RCC 7860 (cell line): ENCODE results near the gene ADGRD2.

ENCODE experiments used
- DNase-seq: peaks from one replicate; pipeline ENCODE4 v3.0.0-alpha.2; 2015; ENCODE audit warnings: low spot score
- FAIRE-seq: peaks from 2 replicates; lab custom pipeline; 2012; peaks lifted over from hg19 to GRCh38; lab: Jason Lieb, UNC

The ADGRD2 gene

DNA sequence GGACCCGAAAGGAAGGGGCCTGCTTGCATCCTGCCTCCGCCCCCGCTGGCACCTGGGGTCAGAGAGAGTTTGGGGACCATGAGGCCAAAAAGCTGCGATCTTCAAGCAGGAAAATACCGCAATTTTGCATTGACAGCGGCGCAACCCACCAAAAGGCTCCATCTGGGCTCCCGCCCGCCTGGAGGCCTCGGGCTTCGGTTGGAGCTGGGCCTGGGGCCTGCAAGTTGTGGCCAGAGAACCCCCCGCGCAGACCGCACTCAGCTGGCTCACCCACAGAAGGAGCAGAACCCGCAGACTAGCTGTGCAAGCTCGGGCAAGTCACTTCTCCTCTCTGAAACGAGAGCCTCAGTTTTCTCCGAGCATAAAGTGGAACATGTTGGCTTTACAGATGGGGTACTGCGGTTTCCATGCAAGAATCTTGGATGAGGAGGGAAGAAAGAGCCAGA is 55.7 kb downstream of the ADGRD2 start:
- DNase-seq: no peak
- FAIRE-seq: no peak

DNA sequence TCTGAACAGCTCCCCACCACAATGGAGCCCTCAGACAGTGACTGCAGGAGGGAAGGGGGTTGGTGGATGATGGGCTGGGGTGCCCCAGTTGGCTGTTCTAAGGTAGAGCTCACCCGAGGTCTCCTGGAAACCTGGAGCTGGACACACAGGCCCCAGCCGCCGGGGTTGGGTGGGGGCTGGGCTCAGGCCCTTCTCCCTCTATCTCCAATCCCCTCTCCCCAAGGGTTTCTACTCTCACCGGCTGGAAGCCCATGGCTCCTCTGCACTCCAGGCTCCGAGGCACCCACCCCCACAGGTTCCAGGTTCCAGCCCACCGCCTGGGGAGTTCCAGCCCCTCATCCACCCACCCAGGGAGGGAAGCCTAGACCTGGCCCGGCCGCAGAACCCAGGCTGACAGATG is 56.2 kb downstream of the ADGRD2 start:
- DNase-seq: no peak
- FAIRE-seq: no peak

DNA sequence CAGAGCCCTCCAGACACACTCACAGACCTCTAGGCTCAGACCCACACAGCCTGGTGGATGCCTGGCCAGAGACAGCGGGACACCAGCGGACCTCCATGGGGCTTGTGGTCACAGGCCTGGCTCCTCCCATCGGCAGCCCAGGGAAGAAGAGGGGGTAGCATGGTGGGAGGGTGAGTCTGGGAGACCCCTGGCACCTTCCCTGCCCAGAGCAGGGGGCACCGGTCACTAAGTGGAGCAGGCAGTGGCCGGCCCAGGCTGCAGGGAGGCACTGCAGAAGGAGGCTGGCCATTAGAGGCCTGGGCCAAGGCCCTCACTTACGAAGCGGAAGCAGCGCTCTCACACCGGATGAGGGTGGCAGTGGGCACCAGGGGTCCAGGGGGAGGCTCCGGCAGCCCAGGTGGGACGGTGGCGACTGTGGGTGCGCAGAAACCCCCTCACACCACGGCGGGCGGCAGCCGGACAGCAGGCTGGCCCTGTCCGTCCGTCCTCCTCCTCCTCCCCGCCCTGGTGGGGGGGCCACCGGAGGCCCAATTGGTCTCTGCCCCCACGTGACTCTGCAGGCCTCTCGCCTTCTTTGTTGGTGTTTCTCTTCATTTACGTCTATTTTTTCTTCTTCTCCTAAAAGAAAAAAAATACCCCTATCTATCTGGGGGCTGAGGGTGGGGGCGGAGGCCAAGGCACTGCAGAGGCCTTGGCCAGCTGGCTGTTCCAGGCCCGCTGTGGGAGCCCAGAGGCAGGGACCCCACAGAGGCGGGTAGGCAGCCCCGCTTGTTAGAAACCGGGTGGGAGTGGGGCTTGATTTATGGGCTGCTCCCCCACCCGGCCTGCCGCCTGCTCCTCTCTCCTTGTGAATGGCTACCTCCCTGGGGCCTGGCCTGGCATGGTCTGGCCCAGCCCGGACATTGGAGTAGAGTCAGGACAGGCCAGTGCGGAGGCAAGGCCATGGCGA is 57.0 kb downstream of the ADGRD2 start, which contains the start of gene NR5A1:
Gene NR5A1 (minus strand): TSS at position 469 of the 949 bp plus-strand sequence. CDS start 4,004 bp downstream, outside the sequence.
- FAIRE-seq (no peak), DNase-seq (no peak)

GRCh38 chr9:124507880-124508423 is 57.7 kb downstream of the ADGRD2 start:
- FAIRE-seq (no peak), DNase-seq (no peak)

GRCh38 chr9:124510650-124511425 is 60.6 kb downstream of the ADGRD2 start:
- FAIRE-seq: no peak

DNA sequence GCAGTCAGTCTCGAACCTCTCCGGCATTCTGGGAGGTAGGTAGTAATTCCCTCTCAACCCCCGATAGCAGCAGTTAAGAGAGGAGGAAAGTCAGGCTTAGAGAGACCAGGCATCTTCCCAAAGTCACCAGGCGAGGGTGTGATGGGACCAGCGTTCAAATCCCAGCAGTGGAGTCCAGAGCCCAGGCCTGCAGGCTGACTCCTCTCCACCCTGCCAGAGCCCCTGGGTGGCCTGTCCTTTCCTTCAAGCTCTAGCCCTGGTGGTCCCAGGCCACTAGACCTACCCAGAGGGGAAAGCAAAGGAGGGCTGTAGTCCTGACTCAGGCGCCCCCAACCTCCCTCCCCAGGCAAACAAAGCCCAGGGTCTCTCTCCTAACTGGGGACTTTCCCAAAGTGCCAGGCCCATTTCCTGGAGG is 61.2 kb downstream of the ADGRD2 start:
- DNase-seq (no peak), FAIRE-seq (no peak)

More at GRCh38 chr9:124510650-124511425, 60.6 kb downstream of the ADGRD2 start:
- no peak for DNase-seq

- no peak for FAIRE-seq
- DNase-seq: no peak
These were observed 61.9 kb downstream of the ADGRD2 start for GRCh38 chr9:124511891-124512805.

DNA sequence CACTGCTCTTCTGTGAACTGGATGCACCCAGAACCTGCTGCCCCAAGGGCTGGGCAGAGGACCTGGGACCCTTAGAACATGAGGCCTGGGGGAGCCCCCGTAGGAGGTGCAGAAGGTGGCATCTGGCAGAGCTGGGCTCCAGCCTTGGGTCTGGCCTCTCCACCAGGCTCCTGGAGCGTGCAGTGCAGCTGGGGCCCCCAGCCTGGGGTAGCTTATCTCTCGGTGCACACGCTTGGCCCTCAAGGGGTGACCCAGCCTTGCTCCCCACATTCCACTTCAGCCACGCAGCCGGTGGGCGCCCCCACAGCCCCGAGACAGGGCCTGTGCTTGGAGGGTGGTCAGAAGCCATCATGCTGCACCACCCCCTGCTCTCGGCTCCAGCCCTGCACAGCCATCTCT is 62.6 kb downstream of the ADGRD2 start:
- DNase-seq (no peak), FAIRE-seq (no peak)

DNA sequence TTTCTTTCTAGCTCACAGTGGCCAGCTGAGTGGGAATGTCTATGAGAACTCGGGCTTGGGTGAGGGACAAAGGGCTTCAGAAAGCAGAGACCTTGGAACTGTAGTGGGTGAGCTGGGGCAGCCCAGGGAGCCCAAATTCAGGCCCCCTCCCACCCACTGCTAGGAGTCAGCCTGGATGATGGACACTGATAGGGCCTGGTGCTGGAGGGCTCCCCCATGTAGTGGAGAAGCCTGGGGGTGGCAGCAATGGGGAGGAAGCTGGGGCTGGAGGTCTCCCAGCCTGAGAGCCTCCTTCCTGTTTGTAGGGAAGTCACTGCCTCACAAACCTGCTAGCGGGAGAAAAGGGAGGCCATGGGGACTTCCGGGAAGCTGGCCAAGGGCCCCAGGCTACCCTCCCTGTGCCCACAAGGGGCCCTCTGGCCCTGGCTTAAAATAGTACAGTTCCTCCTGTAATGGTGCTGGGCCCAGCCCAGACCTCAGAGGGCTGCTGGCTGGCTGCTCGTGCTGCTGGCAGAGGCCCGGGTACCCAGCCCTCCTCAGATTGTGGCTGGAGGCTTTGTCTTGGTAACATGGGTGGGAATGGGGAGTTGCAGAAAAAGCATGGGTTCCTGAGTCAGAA is 63.2 kb downstream of the ADGRD2 start:
- FAIRE-seq (no peak), DNase-seq (no peak)

GRCh38 chr9:124514125-124514524 is 63.9 kb downstream of the ADGRD2 start:
- no peak for DNase-seq
- FAIRE-seq: no peak

GRCh38 chr9:124514874-124515273 is 64.6 kb downstream of the ADGRD2 start:
- DNase-seq (no peak), FAIRE-seq (no peak)

DNA sequence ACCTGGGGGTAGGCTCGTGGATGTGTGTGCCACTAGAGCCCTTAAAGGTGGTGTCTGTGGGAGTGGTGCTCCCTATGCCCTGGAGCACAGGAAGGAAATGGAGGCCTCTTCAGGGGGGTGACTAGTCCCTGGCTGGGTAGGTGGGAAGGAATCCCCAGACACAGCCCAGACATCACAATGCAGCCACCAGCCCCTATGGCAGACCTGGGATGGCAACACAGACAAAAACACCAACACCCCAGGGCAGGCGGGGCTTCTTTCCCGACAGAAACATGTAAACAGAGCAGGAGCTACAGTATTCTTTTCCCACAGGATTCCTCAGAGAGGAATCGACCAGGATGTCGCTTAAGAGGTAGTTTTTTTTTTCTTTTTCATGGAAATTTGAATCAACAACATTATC is 67.3 kb downstream of the ADGRD2 start:
- DNase-seq (no peak), FAIRE-seq (no peak)

DNA sequence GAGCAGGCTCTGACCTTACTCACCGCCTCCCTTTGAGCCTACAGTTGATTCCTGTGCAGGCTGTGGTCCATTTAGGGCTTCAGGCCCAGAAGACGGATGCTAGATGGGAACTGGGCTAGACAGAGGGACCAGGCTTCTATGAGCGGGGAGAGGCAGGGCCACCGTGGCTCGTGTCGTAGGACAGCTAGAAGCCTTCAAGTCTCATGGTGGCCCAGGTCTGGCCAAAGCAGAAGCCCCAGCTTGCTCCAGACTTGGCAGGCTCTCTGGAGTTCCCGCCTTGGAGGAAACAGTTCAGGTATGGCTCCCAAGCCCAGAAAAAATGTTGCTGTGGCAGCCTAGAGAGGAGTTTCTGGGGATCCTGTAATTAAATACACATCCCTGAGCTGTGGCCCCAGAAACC is 67.9 kb downstream of the ADGRD2 start:
- FAIRE-seq (no peak), DNase-seq (no peak)

- FAIRE-seq: no peak
- DNase-seq: no peak
These were observed 70.0 kb downstream of the ADGRD2 start for GRCh38 chr9:124520206-124520596.

DNA sequence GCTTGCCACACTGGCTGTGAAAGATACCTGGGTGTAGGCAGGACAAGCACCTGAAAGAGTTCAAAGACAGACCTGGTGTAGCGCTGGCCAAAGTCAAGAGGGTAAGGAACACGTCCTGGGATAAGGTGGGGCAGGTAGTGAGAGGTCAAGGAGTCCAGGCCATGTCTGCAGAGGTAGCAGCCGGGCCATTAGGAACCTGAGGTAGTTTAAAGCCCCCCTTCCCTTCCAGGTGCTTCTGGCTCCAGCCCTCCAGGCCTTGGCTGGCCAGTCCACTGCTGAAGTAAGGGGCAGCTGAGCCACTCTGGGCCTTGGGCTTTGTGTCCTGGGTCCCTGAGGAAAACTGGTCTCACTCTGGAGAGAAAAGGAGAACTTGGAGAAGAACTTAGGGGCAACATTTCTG is 70.9 kb downstream of the ADGRD2 start:
- FAIRE-seq (no peak), DNase-seq (no peak)

GRCh38 chr9:124522121-124523098 is 72.2 kb downstream of the ADGRD2 start:
- DNase-seq: no peak
- FAIRE-seq: no peak

GRCh38 chr9:124526174-124526573 is 75.9 kb downstream of the ADGRD2 start:
- no peak for DNase-seq
- FAIRE-seq: no peak

DNA sequence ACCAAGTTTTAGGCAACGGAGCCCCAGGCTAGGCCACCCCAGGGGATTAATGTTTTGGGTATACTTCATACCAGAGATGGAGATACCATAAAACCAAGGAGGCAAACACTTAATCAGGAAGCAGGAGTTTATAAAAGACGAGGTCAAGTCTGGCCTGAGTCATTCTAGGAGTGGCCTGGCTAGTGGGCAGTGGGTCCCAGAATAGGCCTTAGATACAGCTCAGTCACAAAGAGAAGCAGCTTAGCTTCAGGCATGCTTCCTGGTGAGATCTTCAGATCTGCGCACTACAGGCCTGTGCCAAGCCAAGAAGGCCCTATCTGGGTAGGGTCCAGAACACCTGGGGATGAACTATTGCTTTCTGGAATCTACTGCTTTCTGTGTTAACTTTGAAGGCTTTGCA is 77.5 kb downstream of the ADGRD2 start:
- DNase-seq (no peak), FAIRE-seq (no peak)
